ENCODE results near the gene DCDC1.
A peak's percentile ranks its signal among the peaks of the same experiment; 100 is the strongest.

DCDC1 gene

DNA sequence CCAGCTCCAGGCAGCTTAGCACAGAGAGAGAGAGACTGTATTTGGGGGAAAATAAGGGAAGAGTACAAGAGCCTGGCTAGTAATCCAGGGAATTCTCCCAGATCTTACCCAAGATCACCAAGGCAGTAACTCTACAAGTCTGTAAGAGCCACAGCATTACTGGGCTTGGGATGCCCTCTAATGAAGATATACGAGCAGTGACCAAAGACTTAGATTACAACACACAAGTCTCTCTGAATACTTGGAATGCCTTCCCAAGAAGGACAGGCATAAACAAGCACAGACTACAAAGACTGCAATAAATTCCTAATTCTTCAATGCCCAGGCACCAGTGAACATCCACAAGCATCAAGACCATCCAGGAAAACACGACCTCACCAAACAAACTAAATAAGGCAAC, 17.8 kb upstream of the DCDC1 start:
- no peak for DNase-seq (ENCODE audit: low read depth, low spot score)

DNA sequence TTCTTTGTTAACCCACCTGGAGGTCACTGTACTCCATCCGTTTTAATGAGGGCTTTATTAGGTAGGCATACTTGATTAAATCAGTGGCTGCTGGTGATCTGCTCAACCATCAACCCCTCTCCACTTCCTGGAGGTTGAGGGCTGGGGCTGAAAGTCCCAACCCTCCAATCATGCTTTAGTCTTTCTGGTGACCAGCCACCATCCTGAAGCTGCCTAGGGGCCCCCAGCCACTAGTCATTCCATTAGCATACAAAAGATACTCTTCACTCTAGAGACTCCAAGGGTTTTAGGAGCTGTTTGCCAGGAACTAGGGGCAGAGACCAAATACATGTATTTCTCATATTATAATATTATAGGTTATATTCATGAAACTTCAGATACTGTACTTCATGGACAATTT, 13.6 kb upstream of the DCDC1 start:
- no CpG with 5 or more reads among the region's 1 CpG for WGBS (ENCODE audit: insufficient coverage, insufficient read length)

More for the DNA sequence above, 17.8 kb upstream of the DCDC1 start:
- WGBS (ENCODE audit: insufficient coverage, insufficient read length) = no CpG with 5 or more reads among the region's 2 CpGs
- Histone ChIP-seq H3K27ac (ENCODE audit: low read length) (no peak overlapping the region), H3K36me3 (ENCODE audit: control insufficient read depth, insufficient read depth, low read length) (no peaks in the 10 kb centered on the region; the same call in 1 of the 2 replicates), H3K9me3 (ENCODE audit: control insufficient read depth, insufficient read depth, low read length) (no peaks in the 10 kb centered on the region), H3K27me3 (ENCODE audit: control insufficient read depth, insufficient read depth, low read length) (no peaks in the 10 kb centered on the region), H3K4me1 (ENCODE audit: control insufficient read depth, insufficient read depth, low read length) (no peaks in the 10 kb centered on the region), H3K4me3 (ENCODE audit: low read length) (no peak overlapping the region)

DNA sequence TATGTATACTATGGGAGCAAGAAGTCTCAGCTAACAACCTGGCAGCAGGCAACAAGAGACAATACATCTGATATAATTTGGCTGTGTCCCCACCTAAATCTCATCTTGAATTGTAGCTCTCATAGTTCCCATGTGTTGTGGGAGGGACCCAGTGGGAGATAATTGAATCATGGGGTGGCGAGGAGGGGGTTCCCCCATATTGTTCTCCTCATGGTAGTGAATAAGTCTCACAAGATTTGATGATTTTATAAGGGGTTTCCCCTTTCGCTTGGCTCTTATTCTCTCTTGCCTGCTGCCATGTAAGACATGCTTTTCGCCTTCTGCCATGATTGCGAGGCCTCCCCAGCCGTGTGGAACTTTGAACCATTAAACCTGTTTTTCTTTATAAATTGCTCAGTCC, 6.3 kb upstream of the DCDC1 start:
- Histone ChIP-seq H3K27ac (ENCODE audit: low read length) (no peak overlapping the region), H3K27me3 (ENCODE audit: control insufficient read depth, insufficient read depth, low read length) (no peaks in the 10 kb centered on the region), H3K9me3 (ENCODE audit: control insufficient read depth, insufficient read depth, low read length) (no peaks in the 10 kb centered on the region), H3K36me3 (ENCODE audit: control insufficient read depth, insufficient read depth, low read length) (no peaks in the 10 kb centered on the region), H3K4me3 (ENCODE audit: low read length) (no peak overlapping the region), H3K4me1 (ENCODE audit: control insufficient read depth, insufficient read depth, low read length) (no peaks in the 10 kb centered on the region)
- DNase-seq (ENCODE audit: low read depth, low spot score) = no peak
- no CpG with 5 or more reads among the region's 5 CpGs for WGBS (ENCODE audit: insufficient coverage, insufficient read length)

More for the DNA sequence above, 13.6 kb upstream of the DCDC1 start:
- H3K4me3 ChIP-seq (ENCODE audit: low read length) = no peak overlapping the region
- H3K27ac ChIP-seq (ENCODE audit: low read length) = no peak overlapping the region
- no peaks in the 10 kb centered on the region for H3K27me3 ChIP-seq (ENCODE audit: control insufficient read depth, insufficient read depth, low read length)
- no peaks in the 10 kb centered on the region for H3K9me3 ChIP-seq (ENCODE audit: control insufficient read depth, insufficient read depth, low read length)
- no peaks in the 10 kb centered on the region; the same call in 1 of the 2 replicates for H3K36me3 ChIP-seq (ENCODE audit: control insufficient read depth, insufficient read depth, low read length)
- H3K4me1 ChIP-seq (ENCODE audit: control insufficient read depth, insufficient read depth, low read length) = no peaks in the 10 kb centered on the region
- no peak for DNase-seq (ENCODE audit: low read depth, low spot score)

DNA sequence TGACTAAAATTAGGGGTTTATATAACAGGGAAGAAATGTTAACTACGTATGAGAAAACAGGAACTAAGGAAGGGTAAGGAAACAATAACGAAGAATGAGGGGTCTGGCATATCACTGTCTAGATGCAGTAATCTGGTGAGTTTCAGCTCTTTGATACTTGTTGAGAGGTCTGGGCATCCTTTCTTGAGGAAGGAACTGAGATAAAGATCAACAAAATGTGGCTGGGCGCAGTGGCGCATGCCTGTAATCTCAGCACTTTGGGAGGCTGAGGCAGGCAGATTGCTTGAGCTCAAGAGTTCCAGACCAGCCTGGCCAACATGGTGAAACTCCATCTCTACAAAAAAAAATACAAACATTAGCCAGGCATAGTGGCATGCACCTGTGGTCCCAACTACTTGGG, 2.7 kb downstream of the DCDC1 start:
- H3K9me3 ChIP-seq (ENCODE audit: control insufficient read depth, insufficient read depth, low read length) = no peaks in the 10 kb centered on the region
- no peak overlapping the region for H3K4me3 ChIP-seq (ENCODE audit: low read length)
- no CpG with 5 or more reads among the region's 4 CpGs for WGBS (ENCODE audit: insufficient coverage, insufficient read length)
- H3K27ac ChIP-seq (ENCODE audit: low read length) = no peak overlapping the region
- no peak for DNase-seq (ENCODE audit: low read depth, low spot score)
- H3K4me1 ChIP-seq (ENCODE audit: control insufficient read depth, insufficient read depth, low read length) = no peaks in the 10 kb centered on the region
- H3K27me3 ChIP-seq (ENCODE audit: control insufficient read depth, insufficient read depth, low read length) = no peaks in the 10 kb centered on the region
- H3K36me3 ChIP-seq (ENCODE audit: control insufficient read depth, insufficient read depth, low read length) = no peaks in the 10 kb centered on the region

DNA sequence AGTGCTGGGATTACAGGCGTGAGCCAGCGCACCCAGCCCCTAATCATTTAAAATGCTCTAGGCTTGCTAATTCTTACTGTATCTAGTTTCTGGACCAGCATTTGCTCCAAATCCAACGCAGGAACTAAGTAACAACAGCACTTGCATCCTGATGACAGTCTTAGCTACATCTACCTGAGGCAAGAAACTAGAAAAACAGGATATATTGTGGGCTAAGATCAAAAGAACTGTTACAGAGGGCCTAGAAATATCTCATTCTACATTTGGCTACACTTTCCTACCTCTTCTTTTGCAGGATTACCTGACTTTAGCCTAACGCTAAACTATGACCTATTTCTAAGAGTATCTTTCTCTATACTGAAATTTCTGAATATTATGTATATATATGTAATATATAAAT, 7.8 kb downstream of the DCDC1 start:
- H3K36me3 ChIP-seq (ENCODE audit: control insufficient read depth, insufficient read depth, low read length) = no peaks in the 10 kb centered on the region
- no peak for DNase-seq (ENCODE audit: low read depth, low spot score)
- H3K4me3 ChIP-seq (ENCODE audit: low read length) = no peak overlapping the region
- H3K27me3 ChIP-seq (ENCODE audit: control insufficient read depth, insufficient read depth, low read length) = no peaks in the 10 kb centered on the region
- H3K27ac ChIP-seq (ENCODE audit: low read length) = no peak overlapping the region
- no peaks in the 10 kb centered on the region for H3K9me3 ChIP-seq (ENCODE audit: control insufficient read depth, insufficient read depth, low read length)
- no peaks in the 10 kb centered on the region for H3K4me1 ChIP-seq (ENCODE audit: control insufficient read depth, insufficient read depth, low read length)
- WGBS (ENCODE audit: insufficient coverage, insufficient read length) = no CpG with 5 or more reads among the region's 4 CpGs

DNA sequence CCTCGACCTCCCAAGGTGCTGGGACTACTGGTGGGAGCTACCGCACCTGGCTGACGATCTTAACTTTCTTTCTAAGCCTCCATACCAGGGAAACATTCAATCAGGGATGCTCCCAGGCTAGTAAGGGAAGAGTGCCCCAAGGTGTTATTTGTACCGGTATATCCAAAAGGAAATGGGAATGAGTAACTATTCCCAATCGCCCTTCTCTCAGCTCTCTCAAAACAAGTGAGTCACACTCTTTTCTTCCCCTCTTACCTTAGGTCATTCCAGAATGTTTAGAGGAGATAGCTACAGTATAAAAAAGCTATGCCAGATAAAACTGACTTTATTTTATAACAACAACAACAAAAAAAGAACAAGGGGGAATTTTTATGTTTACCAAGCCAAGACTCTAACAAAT, 13.7 kb downstream of the DCDC1 start:
- H3K9me3 ChIP-seq (ENCODE audit: control insufficient read depth, insufficient read depth, low read length) = no peaks in the 10 kb centered on the region
- no peaks in the 10 kb centered on the region for H3K27me3 ChIP-seq (ENCODE audit: control insufficient read depth, insufficient read depth, low read length)
- H3K36me3 ChIP-seq (ENCODE audit: control insufficient read depth, insufficient read depth, low read length) = no peaks in the 10 kb centered on the region
- DNase-seq (ENCODE audit: low read depth, low spot score) = no peak
- H3K4me3 ChIP-seq (ENCODE audit: low read length) = no peak overlapping the region
- WGBS (ENCODE audit: insufficient coverage, insufficient read length) = no CpG with 5 or more reads among the region's 5 CpGs
- H3K4me1 ChIP-seq (ENCODE audit: control insufficient read depth, insufficient read depth, low read length) = no peaks in the 10 kb centered on the region
- no peak overlapping the region for H3K27ac ChIP-seq (ENCODE audit: low read length)

DNA sequence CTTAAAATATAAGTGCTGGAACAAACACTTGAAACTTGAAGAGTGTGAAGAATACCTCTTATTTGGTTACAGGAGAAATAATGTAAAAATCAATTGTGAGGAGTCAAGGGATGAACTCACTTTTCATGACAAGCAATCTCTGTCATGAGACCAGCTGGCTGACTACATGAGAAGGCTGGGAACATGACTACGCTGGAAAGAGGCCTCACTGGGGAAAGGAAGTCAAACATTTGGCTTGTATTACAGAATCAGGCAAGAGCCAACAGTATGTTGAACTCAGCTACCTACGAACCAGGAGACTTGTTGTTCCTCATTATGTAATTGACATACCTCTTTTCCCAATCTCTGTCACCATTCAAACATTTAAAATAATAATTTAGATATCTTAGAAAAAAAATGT, 14.4 kb downstream of the DCDC1 start:
- WGBS (ENCODE audit: insufficient coverage, insufficient read length) = no CpG with 5 or more reads among the region's 2 CpGs
- Histone ChIP-seq H3K27ac (ENCODE audit: low read length) (no peak overlapping the region), H3K4me3 (ENCODE audit: low read length) (no peak overlapping the region), H3K36me3 (ENCODE audit: control insufficient read depth, insufficient read depth, low read length) (no peaks in the 10 kb centered on the region), H3K27me3 (ENCODE audit: control insufficient read depth, insufficient read depth, low read length) (no peaks in the 10 kb centered on the region), H3K4me1 (ENCODE audit: control insufficient read depth, insufficient read depth, low read length) (no peaks in the 10 kb centered on the region), H3K9me3 (ENCODE audit: control insufficient read depth, insufficient read depth, low read length) (no peaks in the 10 kb centered on the region)
- no peak for DNase-seq (ENCODE audit: low read depth, low spot score)

DNA sequence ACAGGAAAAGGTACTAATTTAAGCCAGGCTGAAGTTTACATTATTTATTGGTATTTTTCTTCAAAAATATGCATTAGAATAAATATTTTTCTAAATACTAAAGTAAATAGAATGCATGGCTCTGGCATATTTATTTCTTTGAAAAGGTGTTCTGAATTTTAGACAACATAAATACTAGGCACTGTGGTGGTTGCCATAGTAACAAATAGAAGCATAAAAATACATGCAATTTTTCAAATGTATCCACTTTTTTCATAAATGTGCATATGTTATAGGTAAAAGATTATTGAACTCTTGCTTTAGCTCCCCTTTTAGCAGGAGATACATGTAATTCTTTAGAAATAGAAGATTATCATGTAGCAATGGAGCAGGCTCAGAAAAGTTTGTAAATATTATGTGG, 18.4 kb downstream of the DCDC1 start:
- Histone ChIP-seq H3K36me3 (ENCODE audit: control insufficient read depth, insufficient read depth, low read length) (no peaks in the 10 kb centered on the region), H3K4me1 (ENCODE audit: control insufficient read depth, insufficient read depth, low read length) (no peaks in the 10 kb centered on the region), H3K4me3 (ENCODE audit: low read length) (no peak overlapping the region), H3K27me3 (ENCODE audit: control insufficient read depth, insufficient read depth, low read length) (no peaks in the 10 kb centered on the region), H3K9me3 (ENCODE audit: control insufficient read depth, insufficient read depth, low read length) (no peaks in the 10 kb centered on the region), H3K27ac (ENCODE audit: low read length) (no peak overlapping the region)
- DNase-seq (ENCODE audit: low read depth, low spot score) = no peak

DNA sequence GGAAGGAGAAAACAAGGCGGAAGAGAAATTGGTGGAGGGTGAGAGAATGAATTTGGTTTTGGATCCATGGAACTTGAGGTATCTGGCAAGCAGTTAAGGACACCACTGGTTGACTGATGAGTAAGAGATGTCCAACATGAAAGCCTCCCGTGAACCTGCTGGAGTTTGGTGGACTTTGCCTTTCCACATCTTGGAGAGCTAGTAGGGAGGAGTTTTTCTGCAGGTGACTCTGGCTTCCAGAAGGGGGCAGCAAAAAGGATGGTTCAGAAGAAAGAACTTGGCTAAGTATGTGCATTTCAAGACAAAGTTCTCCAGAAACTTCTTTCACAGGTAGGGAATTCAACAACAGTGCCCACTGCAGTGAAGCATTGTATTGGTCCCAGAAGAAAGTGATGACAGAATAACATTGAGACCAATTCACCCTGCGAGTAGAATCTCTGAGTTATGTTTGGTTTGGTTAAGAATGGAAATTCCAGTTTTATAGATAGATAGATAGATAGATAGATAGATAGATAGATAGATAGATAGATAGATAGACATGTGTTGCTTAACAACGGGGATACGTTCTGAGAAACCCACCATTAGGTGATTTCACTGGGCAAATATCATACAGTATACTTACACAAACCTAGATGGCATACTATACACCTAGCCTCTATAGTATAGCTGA, 28.5 kb downstream of the DCDC1 start:
- no peaks in the 10 kb centered on the region for H3K9me3 ChIP-seq (ENCODE audit: control insufficient read depth, insufficient read depth, low read length)
- WGBS (ENCODE audit: insufficient coverage, insufficient read length) = 100% methylated on average over 1 of the region's 5 CpGs
- no peaks in the 10 kb centered on the region for H3K4me1 ChIP-seq (ENCODE audit: control insufficient read depth, insufficient read depth, low read length)
- DNase-seq (ENCODE audit: low read depth, low spot score) = peak; percentile 39
- no peaks in the 10 kb centered on the region for H3K36me3 ChIP-seq (ENCODE audit: control insufficient read depth, insufficient read depth, low read length)
- no peak overlapping the region for H3K4me3 ChIP-seq (ENCODE audit: low read length)
- H3K27me3 ChIP-seq (ENCODE audit: control insufficient read depth, insufficient read depth, low read length) = no peaks in the 10 kb centered on the region; the same call in 1 of the 2 replicates
- H3K27ac ChIP-seq (ENCODE audit: low read length) = no peak overlapping the region

DNA sequence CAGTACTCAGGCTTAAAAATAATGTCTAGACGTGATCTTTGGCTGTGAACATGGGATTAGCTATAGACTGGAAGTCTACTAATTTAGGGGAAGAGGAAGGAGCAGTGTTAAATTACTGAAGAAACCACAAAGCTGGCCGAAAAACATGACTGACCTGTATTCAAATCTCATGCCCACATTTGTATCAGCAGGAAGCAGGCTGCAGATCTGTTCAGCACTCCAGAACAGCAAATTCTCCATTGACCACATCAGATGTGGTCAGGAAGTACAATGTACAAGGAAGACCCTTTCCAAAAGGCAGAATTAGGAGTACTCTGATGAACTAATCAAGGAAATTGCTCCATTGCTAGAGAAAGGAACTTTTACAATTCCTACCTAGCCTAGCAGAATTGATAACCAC, 31.7 kb downstream of the DCDC1 start:
- Histone ChIP-seq H3K27me3 (ENCODE audit: control insufficient read depth, insufficient read depth, low read length) (no peaks in the 10 kb centered on the region; the same call in 1 of the 2 replicates), H3K9me3 (ENCODE audit: control insufficient read depth, insufficient read depth, low read length) (no peaks in the 10 kb centered on the region), H3K36me3 (ENCODE audit: control insufficient read depth, insufficient read depth, low read length) (no peaks in the 10 kb centered on the region), H3K27ac (ENCODE audit: low read length) (no peak overlapping the region), H3K4me1 (ENCODE audit: control insufficient read depth, insufficient read depth, low read length) (no peaks in the 10 kb centered on the region), H3K4me3 (ENCODE audit: low read length) (no peak overlapping the region)
- DNase-seq (ENCODE audit: low read depth, low spot score) = no peak
- WGBS (ENCODE audit: insufficient coverage, insufficient read length) = no CpG with 5 or more reads among the region's 2 CpGs

DNA sequence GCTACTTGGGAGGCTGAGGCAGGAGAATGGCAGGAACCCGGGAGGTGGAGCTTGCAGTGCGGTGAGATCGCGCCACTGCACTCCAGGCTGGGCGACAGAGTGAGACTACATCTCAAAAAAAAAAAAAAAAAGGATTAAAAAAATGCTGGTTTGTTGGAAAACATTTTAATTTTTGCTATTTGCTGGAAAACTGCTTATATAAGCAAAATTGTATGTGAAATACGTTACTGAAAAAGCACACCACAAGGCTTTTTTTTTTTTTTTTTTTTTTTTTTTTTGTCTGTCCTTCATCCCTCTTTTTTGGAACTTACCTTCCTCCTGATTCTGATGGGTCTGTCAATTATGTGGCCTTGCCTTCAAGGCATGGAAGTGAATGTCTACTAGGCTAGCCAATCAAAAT, 40.8 kb downstream of the DCDC1 start:
- DNase-seq (ENCODE audit: low read depth, low spot score) = no peak
- Histone ChIP-seq H3K27ac (ENCODE audit: low read length) (no peak overlapping the region), H3K36me3 (ENCODE audit: control insufficient read depth, insufficient read depth, low read length) (no peaks in the 10 kb centered on the region), H3K27me3 (ENCODE audit: control insufficient read depth, insufficient read depth, low read length) (no peaks in the 10 kb centered on the region), H3K9me3 (ENCODE audit: control insufficient read depth, insufficient read depth, low read length) (no peaks in the 10 kb centered on the region), H3K4me3 (ENCODE audit: low read length) (no peak overlapping the region), H3K4me1 (ENCODE audit: control insufficient read depth, insufficient read depth, low read length) (no peaks in the 10 kb centered on the region)
- no CpG with 5 or more reads among the region's 6 CpGs for whole genome bisulfite sequencing (ENCODE audit: insufficient coverage, insufficient read length)

Measured in iPS DF 6.9 (cell line).